ENCODE results near the gene TBC1D22A. TPM values are rescaled to one million over a fixed set of nuclear protein-coding genes. Genes with fewer than 3 reads are reported as not detected.

Gene TBC1D22A
- total RNA-seq, 2 experiments from 2014 or later, result 38.5 to 41.0 TPM

GRCh38 chr22:46995501-46996360 is 233.3 kb downstream of the TBC1D22A start:
- Mint-ChIP-seq H3K36me3 (ENCODE audit: low read depth) (peaks cover 8% of the 10 kb centered on the region), H3K4me3 (no peak overlapping the region), H3K9me3 (no peaks in the 10 kb centered on the region), H3K27me3 (no peaks in the 10 kb centered on the region), H3K27ac (no peak overlapping the region), H3K4me1 (peaks cover 15% of the 10 kb centered on the region)
- ChIA-PET POLR2A (no interaction called here), CTCF (no interaction called here)
- no peak for DNase-seq

GRCh38 chr22:46996595-46997310 is 234.3 kb downstream of the TBC1D22A start:
- no peaks in the 10 kb centered on the region for H3K9me3 Mint-ChIP-seq
- DNase-seq, result no peak
- no peak overlapping the region for H3K4me3 Mint-ChIP-seq
- no peaks in the 10 kb centered on the region for H3K27me3 Mint-ChIP-seq
- H3K27ac Mint-ChIP-seq, result no peak overlapping the region
- peaks cover 3% of the 10 kb centered on the region for H3K36me3 Mint-ChIP-seq (ENCODE audit: low read depth)
- POLR2A ChIA-PET, result no interaction called here
- CTCF ChIA-PET, result no interaction called here
- peaks cover 19% of the 10 kb centered on the region for H3K4me1 Mint-ChIP-seq

- DNase-seq, result no peak
- Mint-ChIP-seq H3K27me3 (no peaks in the 10 kb centered on the region), H3K27ac (no peak overlapping the region), H3K4me3 (no peak overlapping the region), H3K9me3 (no peaks in the 10 kb centered on the region), H3K36me3 (ENCODE audit: low read depth) (peaks cover 3% of the 10 kb centered on the region), H3K4me1 (peaks cover 24% of the 10 kb centered on the region)
- ChIA-PET CTCF (no interaction called here), POLR2A (no interaction called here)
These were observed 235.0 kb downstream of the TBC1D22A start for GRCh38 chr22:46997311-46997970.

GRCh38 chr22:46998331-46998730 is 235.9 kb downstream of the TBC1D22A start:
- Mint-ChIP-seq H3K4me1 (peaks cover 24% of the 10 kb centered on the region), H3K27ac (no peak overlapping the region), H3K27me3 (no peaks in the 10 kb centered on the region), H3K9me3 (no peaks in the 10 kb centered on the region), H3K4me3 (no peak overlapping the region), H3K36me3 (ENCODE audit: low read depth) (peaks cover 3% of the 10 kb centered on the region)
- DNase-seq, result no peak
- ChIA-PET POLR2A (no interaction called here), CTCF (no interaction called here)

GRCh38 chr22:47000256-47000655 is 237.8 kb downstream of the TBC1D22A start:
- Mint-ChIP-seq H3K27ac (peak overlapping the region; percentile 41), H3K4me1 (peaks cover 24% of the 10 kb centered on the region), H3K9me3 (no peaks in the 10 kb centered on the region), H3K27me3 (no peaks in the 10 kb centered on the region), H3K4me3 (peak overlapping the region; percentile 53), H3K36me3 (ENCODE audit: low read depth) (peaks cover 3% of the 10 kb centered on the region)
- ChIA-PET POLR2A (no interaction called here), CTCF (no interaction called here)
- DNase-seq, result no peak

- Mint-ChIP-seq H3K4me3 (no peak overlapping the region), H3K4me1 (peaks cover 24% of the 10 kb centered on the region), H3K9me3 (no peaks in the 10 kb centered on the region), H3K36me3 (ENCODE audit: low read depth) (peaks cover 3% of the 10 kb centered on the region), H3K27me3 (no peaks in the 10 kb centered on the region), H3K27ac (peak overlapping the region; percentile 38)
- ChIA-PET POLR2A (no interaction called here), CTCF (no interaction called here)
- DNase-seq, result no peak
These were observed 238.4 kb downstream of the TBC1D22A start for GRCh38 chr22:47000888-47001287.

GRCh38 chr22:47001288-47001687 is 238.8 kb downstream of the TBC1D22A start:
- no peak for DNase-seq
- POLR2A ChIA-PET, result no interaction called here
- H3K27ac Mint-ChIP-seq, result peak overlapping the region; percentile 38
- H3K4me3 Mint-ChIP-seq, result no peak overlapping the region
- no peaks in the 10 kb centered on the region for H3K9me3 Mint-ChIP-seq
- CTCF ChIA-PET, result no interaction called here
- no peaks in the 10 kb centered on the region for H3K27me3 Mint-ChIP-seq
- H3K36me3 Mint-ChIP-seq (ENCODE audit: low read depth), result peaks cover 3% of the 10 kb centered on the region
- H3K4me1 Mint-ChIP-seq, result peaks cover 24% of the 10 kb centered on the region

- Mint-ChIP-seq H3K36me3 (ENCODE audit: low read depth) (peaks cover 4% of the 10 kb centered on the region), H3K9me3 (no peaks in the 10 kb centered on the region), H3K27ac (no peak overlapping the region), H3K4me3 (no peak overlapping the region), H3K27me3 (no peaks in the 10 kb centered on the region), H3K4me1 (peaks cover 24% of the 10 kb centered on the region)
- ChIA-PET POLR2A (no interaction called here), CTCF (no interaction called here)
- no peak for DNase-seq
These were observed 240.2 kb downstream of the TBC1D22A start for GRCh38 chr22:47002692-47003091.

- POLR2A ChIA-PET, result no interaction called here
- DNase-seq, result no peak
- H3K4me1 Mint-ChIP-seq, result peaks cover 8% of the 10 kb centered on the region
- H3K27ac Mint-ChIP-seq, result no peak overlapping the region
- no peak overlapping the region for H3K4me3 Mint-ChIP-seq
- peaks cover 4% of the 10 kb centered on the region for H3K36me3 Mint-ChIP-seq (ENCODE audit: low read depth)
- CTCF ChIA-PET, result no interaction called here
- H3K9me3 Mint-ChIP-seq, result no peaks in the 10 kb centered on the region
- H3K27me3 Mint-ChIP-seq, result no peaks in the 10 kb centered on the region
These were observed 243.3 kb downstream of the TBC1D22A start for GRCh38 chr22:47005506-47006408.

GRCh38 chr22:47006433-47006832 is 244.0 kb downstream of the TBC1D22A start:
- ChIA-PET POLR2A (no interaction called here), CTCF (no interaction called here)
- no peaks in the 10 kb centered on the region for H3K9me3 Mint-ChIP-seq
- peaks cover 5% of the 10 kb centered on the region for H3K4me1 Mint-ChIP-seq
- no peak overlapping the region for H3K4me3 Mint-ChIP-seq
- no peak overlapping the region for H3K27ac Mint-ChIP-seq
- no peaks in the 10 kb centered on the region for H3K27me3 Mint-ChIP-seq
- H3K36me3 Mint-ChIP-seq (ENCODE audit: low read depth), result peaks cover 4% of the 10 kb centered on the region
- no peak for DNase-seq

- peaks cover 4% of the 10 kb centered on the region for H3K36me3 Mint-ChIP-seq (ENCODE audit: low read depth)
- ChIA-PET POLR2A (no interaction called here), CTCF (no interaction called here)
- H3K27me3 Mint-ChIP-seq, result no peaks in the 10 kb centered on the region
- no peak overlapping the region for H3K27ac Mint-ChIP-seq
- H3K9me3 Mint-ChIP-seq, result no peaks in the 10 kb centered on the region
- H3K4me3 Mint-ChIP-seq, result no peak overlapping the region
- H3K4me1 Mint-ChIP-seq, result peaks cover 4% of the 10 kb centered on the region
- no peak for DNase-seq
These were observed 244.4 kb downstream of the TBC1D22A start for GRCh38 chr22:47006869-47007268.

GRCh38 chr22:47007496-47007895 is 245.0 kb downstream of the TBC1D22A start:
- H3K27ac Mint-ChIP-seq, result no peak overlapping the region
- peaks cover 4% of the 10 kb centered on the region for H3K36me3 Mint-ChIP-seq (ENCODE audit: low read depth)
- no peak overlapping the region for H3K4me3 Mint-ChIP-seq
- CTCF ChIA-PET, result no interaction called here
- no peaks in the 10 kb centered on the region for H3K9me3 Mint-ChIP-seq
- DNase-seq, result no peak
- no peaks in the 10 kb centered on the region for H3K27me3 Mint-ChIP-seq
- H3K4me1 Mint-ChIP-seq, result peaks cover 2% of the 10 kb centered on the region
- POLR2A ChIA-PET, result no interaction called here
